OCI-LY7 (cell line): ENCODE results near the gene LRRC4C. TPM values are rescaled to one million over a fixed set of nuclear protein-coding genes. Genes with fewer than 3 reads are reported as not detected.

Experiments
- BruUV-seq: library from RNA; stranded (reverse); fragments of 400-500 nt; replicated peaks from 2 replicates; lab custom pipeline; 2021; lab: Mats Ljungman, UMichigan
- CTCF ChIA-PET: fragments of 300-600 bp; sonication (Branson Sonifier 250); formaldehyde crosslinking; loops from one replicate; lab custom pipeline; 2022; ENCODE audit warnings: antibody characterized with exemption; ENCODE audit not compliant: unreplicated experiment; lab: Charles Lee
- POLR2A ChIA-PET: fragments of 300-600 bp; sonication (Branson Sonifier 250); formaldehyde crosslinking; loops from one replicate; lab custom pipeline; 2022; ENCODE audit warnings: antibody characterized with exemption; lab: Charles Lee
- DNase-seq: peaks from one replicate; pipeline ENCODE4 v3.0.0-alpha.2; 2015; ENCODE audit warnings: low spot score
- H2AFZ ChIP-seq: fragments of 200-600 bp; sonication (generic), shearing (Covaris generic); 2 replicates; pipeline ENCODE4 v1.6.1; 2014; ENCODE audit warnings: mild to moderate bottlenecking, antibody characterized with exemption, low read length, moderate library complexity
- H3K27ac ChIP-seq: fragments of 200-600 bp; sonication (generic); 2 replicates; pipeline ENCODE4 v1.5.1; 2014; ENCODE audit warnings: mixed run types, low read depth, mild to moderate bottlenecking, moderate library complexity, low read length, inconsistent platforms; ENCODE audit not compliant: poor library complexity, severe bottlenecking
- H3K36me3 ChIP-seq: fragments of 200-600 bp; sonication (generic); 2 replicates; pipeline ENCODE4 v1.6.1; 2014; ENCODE audit warnings: mild to moderate bottlenecking, antibody characterized with exemption, low read length, moderate library complexity, mixed read lengths; ENCODE audit not compliant: insufficient read depth
- H3K4me1 ChIP-seq: fragments of 200-600 bp; sonication (generic); 2 replicates; pipeline ENCODE4 v1.5.1; 2014; ENCODE audit warnings: mild to moderate bottlenecking, low read length; ENCODE audit not compliant: insufficient read depth, poor library complexity, severe bottlenecking
- H3K4me2 ChIP-seq: fragments of 200-600 bp; sonication (generic); 2 replicates; pipeline ENCODE4 v1.6.1; 2014; ENCODE audit warnings: mild to moderate bottlenecking, low read length
- H3K4me3 ChIP-seq: fragments of 200-600 bp; sonication (generic); 2 replicates; pipeline ENCODE4 v1.5.1; 2014; ENCODE audit warnings: mild to moderate bottlenecking, low read depth, low read length; ENCODE audit not compliant: poor library complexity, severe bottlenecking
- H3K79me2 ChIP-seq: fragments of 200-600 bp; sonication (generic); 2 replicates; pipeline ENCODE4 v1.6.1; 2016; ENCODE audit warnings: low read depth, mild to moderate bottlenecking, low read length, moderate library complexity, mixed read lengths; ENCODE audit not compliant: insufficient read depth
- H3K9me2 ChIP-seq: fragments of 200-600 bp; sonication (generic); 2 replicates; pipeline ENCODE4 v1.6.1; 2016; ENCODE audit warnings: mild to moderate bottlenecking, low read length, mixed read lengths; ENCODE audit not compliant: insufficient read depth
- H3K9me3 ChIP-seq: fragments of 200-600 bp; sonication (generic); 2 replicates; pipeline ENCODE4 v1.6.1; 2014; ENCODE audit warnings: mild to moderate bottlenecking, mixed run types, low read length, mixed read lengths
- H4K20me1 ChIP-seq: fragments of 200-600 bp; sonication (generic); 2 replicates; pipeline ENCODE4 v1.6.1; 2014; ENCODE audit warnings: mild to moderate bottlenecking, antibody characterized with exemption, low read length, moderate library complexity, mixed read lengths; ENCODE audit not compliant: insufficient read depth
- EZH2phosphoT487 ChIP-seq: fragments of 200-600 bp; sonication (generic); IDR thresholded peaks from 2 replicates; pipeline ENCODE4 v1.6.1; 2018; ENCODE audit warnings: low read depth, borderline replicate concordance, mild to moderate bottlenecking, mixed run types, antibody characterized with exemption, low read length, moderate library complexity, mixed read lengths
- intact Hi-C: fragments of 100-400 bp; cut with micrococcal nuclease; formaldehyde crosslinking; loops from one replicate; pipeline ENCODE4 v1.10.0; 2022; ENCODE audit not compliant: unreplicated experiment
- total RNA-seq, 2 experiments: library from RNA; depleted of rRNA in 1 of 2; stranded (reverse); fragments of >200 nt in 1 of 2; shearing (Covaris generic) in 1 of 2; gene quantifications; 2 replicates each; pipeline ENCODE4 v1.2.3, GENCODE V29; 2014 to 2022
- TF ChIP-seq, protein P1 (sequence below): fragments of 200-600 bp; sonication (generic); conservative IDR thresholded peaks from 2 replicates; pipeline ENCODE4 v1.5.1; 2014; ENCODE audit warnings: mild to moderate bottlenecking, antibody characterized with exemption, low read length, moderate library complexity, mixed read lengths

The LRRC4C gene
- total RNA-seq, 2 experiments from 2014 or later, result not detected

DNA sequence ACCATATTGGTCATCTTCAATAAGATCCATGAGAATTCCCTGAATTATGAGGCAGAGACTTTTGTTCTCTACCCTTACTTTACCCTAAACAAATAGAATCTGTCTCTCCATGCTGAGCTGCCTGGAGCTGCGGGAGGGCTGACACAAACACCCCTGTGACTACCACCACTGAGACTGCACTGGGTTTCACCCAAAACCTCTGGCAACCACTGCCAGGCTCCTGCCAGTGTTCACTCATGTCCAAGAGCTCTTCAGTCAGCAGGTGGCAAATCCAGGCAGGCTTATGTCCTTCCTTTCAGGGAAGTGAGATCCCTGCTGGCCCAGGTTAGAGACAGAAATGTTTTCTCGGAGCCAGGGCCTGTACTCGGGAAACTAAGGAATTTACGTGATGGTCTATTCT lies 1105.3 kb downstream of the LRRC4C start:
- TF ChIP-seq EZH2phosphoT487, result no peak
- TF ChIP-seq, protein P1, sequence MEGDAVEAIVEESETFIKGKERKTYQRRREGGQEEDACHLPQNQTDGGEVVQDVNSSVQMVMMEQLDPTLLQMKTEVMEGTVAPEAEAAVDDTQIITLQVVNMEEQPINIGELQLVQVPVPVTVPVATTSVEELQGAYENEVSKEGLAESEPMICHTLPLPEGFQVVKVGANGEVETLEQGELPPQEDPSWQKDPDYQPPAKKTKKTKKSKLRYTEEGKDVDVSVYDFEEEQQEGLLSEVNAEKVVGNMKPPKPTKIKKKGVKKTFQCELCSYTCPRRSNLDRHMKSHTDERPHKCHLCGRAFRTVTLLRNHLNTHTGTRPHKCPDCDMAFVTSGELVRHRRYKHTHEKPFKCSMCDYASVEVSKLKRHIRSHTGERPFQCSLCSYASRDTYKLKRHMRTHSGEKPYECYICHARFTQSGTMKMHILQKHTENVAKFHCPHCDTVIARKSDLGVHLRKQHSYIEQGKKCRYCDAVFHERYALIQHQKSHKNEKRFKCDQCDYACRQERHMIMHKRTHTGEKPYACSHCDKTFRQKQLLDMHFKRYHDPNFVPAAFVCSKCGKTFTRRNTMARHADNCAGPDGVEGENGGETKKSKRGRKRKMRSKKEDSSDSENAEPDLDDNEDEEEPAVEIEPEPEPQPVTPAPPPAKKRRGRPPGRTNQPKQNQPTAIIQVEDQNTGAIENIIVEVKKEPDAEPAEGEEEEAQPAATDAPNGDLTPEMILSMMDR, result no peak
- Histone ChIP-seq H2AFZ (no peak overlapping the region), H3K27ac (no peak overlapping the region), H4K20me1 (no peaks in the 10 kb centered on the region), H3K9me2 (no peaks in the 10 kb centered on the region), H3K4me3 (no peak overlapping the region), H3K36me3 (no peaks in the 10 kb centered on the region), H3K4me2 (no peak overlapping the region), H3K79me2 (no peaks in the 10 kb centered on the region), H3K4me1 (no peaks in the 10 kb centered on the region), H3K9me3 (0 out of 2 replicates have a peak, but pooled peaks cover 4% of the 10 kb centered on the region)
- intact Hi-C loops, result no loop called here
- ChIA-PET POLR2A (no interaction called here), CTCF (no interaction called here)
- no TSS peak for BruUV-seq
- no peak for DNase-seq

DNA sequence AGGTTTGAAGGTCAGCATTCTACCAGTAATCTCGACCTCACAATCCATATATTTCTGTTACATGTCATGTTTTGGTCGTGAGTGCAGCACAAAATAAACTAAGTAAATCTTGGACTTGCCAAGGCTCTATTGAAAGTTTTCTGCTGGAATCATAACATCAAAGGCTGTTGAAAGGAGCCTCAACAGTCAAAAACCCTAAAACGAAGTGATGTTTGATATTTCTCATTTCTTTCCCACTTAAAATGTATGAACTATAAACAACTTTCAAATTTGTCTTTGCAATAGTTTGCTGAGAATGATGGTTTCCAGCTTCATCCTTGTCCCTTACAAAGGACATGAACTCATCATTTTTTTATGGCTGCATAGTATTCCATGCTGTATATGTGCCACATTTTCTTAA lies 1118.5 kb downstream of the LRRC4C start:
- Histone ChIP-seq H3K4me3 (no peak overlapping the region), H2AFZ (no peak overlapping the region), H3K4me2 (no peak overlapping the region), H4K20me1 (no peaks in the 10 kb centered on the region), H3K79me2 (no peaks in the 10 kb centered on the region), H3K9me2 (no peaks in the 10 kb centered on the region), H3K27ac (no peak overlapping the region), H3K9me3 (no peaks in the 10 kb centered on the region), H3K4me1 (no peaks in the 10 kb centered on the region), H3K36me3 (no peaks in the 10 kb centered on the region)
- ChIA-PET CTCF (no interaction called here), POLR2A (no interaction called here)
- no TSS peak for BruUV-seq
- no peak for DNase-seq
- intact Hi-C loops, result no loop called here
- TF ChIP-seq, protein P1, result no peak
- no peak for TF ChIP-seq EZH2phosphoT487

DNA sequence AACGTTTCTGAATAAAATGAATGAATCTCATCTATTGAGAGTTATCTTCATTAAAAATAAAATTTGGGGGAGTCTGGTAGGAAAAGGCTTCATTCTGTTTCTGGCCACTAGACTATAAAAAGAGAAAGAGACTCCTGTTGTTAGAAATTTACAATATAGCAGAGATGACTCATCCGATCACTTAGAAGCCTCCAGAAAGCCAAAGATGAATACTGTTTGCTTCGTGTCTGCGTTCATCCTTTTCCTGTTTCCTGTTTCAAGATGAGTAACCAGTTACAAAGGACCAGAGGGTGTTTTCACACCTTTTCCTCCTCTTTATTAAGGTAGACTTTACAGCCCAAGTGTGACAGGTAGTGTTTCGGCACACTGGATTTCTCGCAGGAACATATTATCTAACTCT lies 1120.7 kb downstream of the LRRC4C start:
- no TSS peak for BruUV-seq
- intact Hi-C loops, result no loop called here

More for the DNA sequence above, 1120.7 kb downstream of the LRRC4C start:
- POLR2A ChIA-PET, result no interaction called here
- Histone ChIP-seq H3K4me3 (no peak overlapping the region), H3K36me3 (no peaks in the 10 kb centered on the region), H3K4me1 (no peaks in the 10 kb centered on the region), H3K27ac (no peak overlapping the region), H3K9me2 (no peaks in the 10 kb centered on the region), H2AFZ (no peak overlapping the region), H3K79me2 (no peaks in the 10 kb centered on the region), H3K4me2 (no peak overlapping the region), H3K9me3 (no peaks in the 10 kb centered on the region), H4K20me1 (no peaks in the 10 kb centered on the region)
- TF ChIP-seq, protein P1, result no peak
- no peak for TF ChIP-seq EZH2phosphoT487
- no peak for DNase-seq
- CTCF ChIA-PET, result no interaction called here
